A549 (cell line): ENCODE measurements around the gene CADM2.

Experiments used
- CTCF ChIP-seq: fragments of >200 bp; sonication (Bioruptor Twin); formaldehyde crosslinking; IDR thresholded peaks from 3 replicates; pipeline ENCODE4 v1.5.1; 2016
- HMGXB4 ChIP-seq: fragments of 250-450 bp; sonication (Bioruptor Pico); IDR thresholded peaks from 2 replicates; pipeline ENCODE4 v1.5.0; 2021; ENCODE audit warnings: mild to moderate bottlenecking, moderate library complexity, borderline replicate concordance
- KDM1A ChIP-seq: fragments of 200-600 bp; sonication (generic); IDR thresholded peaks from 2 replicates; pipeline ENCODE4 v1.6.1; 2016; ENCODE audit warnings: low read depth, mild to moderate bottlenecking
- NR3C1 ChIP-seq: fragments of >200 bp; sonication (Bioruptor Twin); formaldehyde crosslinking; IDR thresholded peaks from 3 replicates; pipeline ENCODE4 v1.6.1; 2017
- POLR2A ChIP-seq: IDR thresholded peaks from 2 replicates; pipeline ENCODE4 v1.6.1; 2012; ENCODE audit warnings: mild to moderate bottlenecking, low read length
- RAD21 ChIP-seq, 2 experiments: fragments of >200 bp in 1 of 2; sonication (Bioruptor Twin) in 1 of 2; formaldehyde crosslinking in 1 of 2; IDR thresholded peaks in 1 of 2; conservative IDR thresholded peaks in 1 of 2; 2 replicates in 1 of 2; 3 replicates in 1 of 2; pipeline ENCODE4 v1.6.1; 2012 to 2018; ENCODE audit warnings: inconsistent platforms in 1 of 2

DNA sequence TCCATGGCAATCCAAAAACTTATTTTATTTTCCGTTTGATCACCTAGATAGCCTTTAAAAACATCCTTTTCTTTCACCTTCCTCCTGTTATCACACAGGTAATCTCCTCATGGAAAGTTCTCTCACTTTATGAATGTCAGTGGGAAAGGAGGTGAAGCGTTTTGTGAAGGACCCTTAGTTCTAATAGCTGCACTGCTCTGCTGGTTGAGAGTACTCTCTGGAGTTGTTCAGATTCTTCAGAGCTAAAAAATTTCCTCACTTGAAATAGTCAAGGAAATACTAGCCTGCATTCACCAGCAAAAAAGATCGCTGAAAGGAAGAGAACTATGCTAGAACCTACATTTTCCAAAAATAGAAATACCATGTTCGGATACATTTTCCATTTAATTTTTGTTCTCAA lies 1097.2 kb downstream of the CADM2 start:
- TF ChIP-seq CTCF: no peak
- no peak for TF ChIP-seq KDM1A
- TF ChIP-seq POLR2A: no peak
- TF ChIP-seq RAD21 (conservative IDR thresholded peaks at IDR 0.05 in 1 of 2, IDR thresholded peaks at IDR 0.05 in 1 of 2): no peak
- no peak for TF ChIP-seq HMGXB4 (CRISPR knock-in tag)
- no peak for TF ChIP-seq NR3C1
